ENCODE measurements around the gene TAF6L. TPM values are rescaled to one million over a fixed set of nuclear protein-coding genes. Genes with fewer than 3 reads are reported as not detected.

The TAF6L gene
- total and polyA plus RNA-seq, 2 of the 8 experiments (the other 6 are each of a cell fraction or from before 2014, with no cell fraction given) = 24.8 to 31.9 TPM

DNA sequence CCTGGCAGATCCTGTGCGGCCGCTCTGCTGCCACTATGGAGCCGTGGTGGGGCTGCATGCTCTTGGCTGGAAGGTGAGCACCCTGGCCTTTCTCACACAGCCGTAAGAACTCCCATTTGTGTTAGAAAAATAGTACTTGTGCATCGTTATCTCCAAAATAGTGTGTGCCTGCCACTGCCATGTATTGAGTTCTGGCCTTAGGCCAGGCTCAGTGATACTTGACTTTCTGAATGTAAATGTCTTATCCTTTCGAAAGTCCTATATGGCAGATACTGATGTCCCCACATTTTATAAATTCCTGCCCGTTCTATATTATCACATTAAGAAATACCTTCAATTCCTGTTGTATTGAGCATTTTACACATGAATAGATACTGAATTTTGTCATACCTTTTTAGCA, 11.6 kb downstream of the TAF6L start:
- Histone ChIP-seq H3K9me3 (ENCODE audit: insufficient read depth in 2 of 2, low read depth in 1 of 2, low read length in 1 of 2) (no peaks in the 10 kb centered on the region), H3K27ac (ENCODE audit: low read depth, low read length) (no peak overlapping the region), H3K9ac (replicated peaks in 1 of 4; ENCODE audit: extremely low read depth in 1 of 4, low read depth in 3 of 4, low read length in 3 of 4) (no peak overlapping the region), H4K20me1 (replicated peaks in 1 of 2; ENCODE audit: control insufficient read depth in 1 of 2, insufficient read depth in 2 of 2, low read length in 2 of 2) (peaks cover 2 to 3% of the 10 kb centered on the region in 2 experiments), H3K4me1 (replicated peaks in 1 of 4; ENCODE audit: control insufficient read depth in 3 of 4, insufficient read depth in 4 of 4, low read length in 3 of 4) (peaks cover 0 to 2% (median 0%) of the 10 kb centered on the region in 4 experiments; a peak in 2 of 7 replicates), H4K8ac (ENCODE audit: extremely low read depth, insufficient read depth, low read length) (no peak overlapping the region), H3K56ac (replicated peaks; ENCODE audit: insufficient read length, low read depth, low read length) (no peak overlapping the region), H4K5ac (ENCODE audit: insufficient read length, low read depth, low read length) (no peak overlapping the region), H2BK15ac (ENCODE audit: low read length) (no peak overlapping the region), H3K23me2 (ENCODE audit: low read depth, low read length) (no peaks in the 10 kb centered on the region; the same call in 1 of the 2 replicates), H3K36me3 (ENCODE audit: control insufficient read depth in 2 of 4, insufficient read depth in 4 of 4, low read length in 3 of 4) (peaks cover 4 to 18% (median 14%) of the 10 kb centered on the region in 4 experiments; a peak in 7 of 8 replicates), H3K18ac (ENCODE audit: extremely low read depth, low read length) (no peak overlapping the region), H3K4ac (replicated peaks; ENCODE audit: insufficient read length, low read depth, low read length) (no peak overlapping the region), H2AFZ (ENCODE audit: low read length) (no peak overlapping the region), H3K14ac (ENCODE audit: insufficient read length) (no peak overlapping the region), H4K91ac (replicated peaks; ENCODE audit: insufficient read length, low read length) (no peak overlapping the region), H3K23ac (ENCODE audit: insufficient read length) (no peak overlapping the region), H3K79me2 (ENCODE audit: control insufficient read depth in 1 of 2, insufficient read depth in 2 of 2, low read length in 2 of 2) (no peaks in the 10 kb centered on the region), H2BK120ac (replicated peaks; ENCODE audit: low read depth, low read length) (no peak overlapping the region), H2BK5ac (ENCODE audit: low read depth, low read length) (no peak overlapping the region), H3K27me3 (replicated peaks in 1 of 4; ENCODE audit: control insufficient read depth in 3 of 4, extremely low read depth in 1 of 4, insufficient read depth in 3 of 4, low read length in 3 of 4) (no peaks in the 10 kb centered on the region), H3K4me3 (ENCODE audit: extremely low read depth in 1 of 4, insufficient read depth in 2 of 4, low read depth in 3 of 4, low read length in 4 of 4) (no peak overlapping the region), H2BK20ac (ENCODE audit: low read length) (no peak overlapping the region), H2AK5ac (ENCODE audit: low read depth, low read length) (no peak overlapping the region), H2BK12ac (ENCODE audit: low read depth, low read length) (no peak overlapping the region), H3K4me2 (ENCODE audit: insufficient read depth in 1 of 2, low read depth in 2 of 2, low read length in 2 of 2) (no peak overlapping the region), H3K79me1 (ENCODE audit: low read depth, low read length) (no peaks in the 10 kb centered on the region)
- ChIA-PET CTCF (ENCODE audit: partially characterized antibody) (no interaction called here), POLR2A (ENCODE audit: partially characterized antibody) (interaction anchor here (0.8 to 15.9 kb wide), 4 partner anchors 11 to 140 kb away, joined by 3 to 251 read pairs (median 4); partner anchors contain the start of gene NXF1)
- DNase-seq (ENCODE audit: low read depth in 1 of 2, low spot score in 2 of 2) (no peak), FAIRE-seq (no peak)
- WGBS, 2 experiments (ENCODE audit: extremely low coverage in 1 of 2, insufficient coverage in 1 of 2, insufficient read length in 1 of 2, insufficient replicate concordance in 2 of 2, low coverage in 1 of 2, low lambda C conversion rate in 2 of 2, missing lambda C conversion rate in 1 of 2) = 95% methylated on average over 7 of the region's 7 CpGs; no CpG with 5 or more reads in 1 of the 2 experiments

Data from H1 (cell line).